MM.1S (cell line): ENCODE measurements around the gene PPA2.

Source experiments
- DNase-seq: peaks from one replicate; pipeline ENCODE4 v3.0.0-alpha.2; 2015
- H2AFZ ChIP-seq: fragments of 300-600 bp; sonication (generic); 2 replicates; pipeline ENCODE4 v1.6.0; 2016; ENCODE audit warnings: antibody characterized with exemption, low read length
- H3F3A ChIP-seq: fragments of 300-600 bp; sonication (generic); 2 replicates; pipeline ENCODE4 v1.6.1; 2016; ENCODE audit warnings: mild to moderate bottlenecking, antibody characterized with exemption, low read length, moderate library complexity, mixed read lengths; ENCODE audit not compliant: insufficient read depth
- H3K27ac ChIP-seq: fragments of 300-600 bp; sonication (generic); 2 replicates; pipeline ENCODE4 v1.5.1; 2016; ENCODE audit warnings: mild to moderate bottlenecking, low read length
- H3K27me3 ChIP-seq: fragments of 300-600 bp; sonication (generic); replicated peaks from 2 replicates; pipeline ENCODE4 v1.6.0; 2016; ENCODE audit warnings: low read length; ENCODE audit not compliant: insufficient read depth
- H3K36me3 ChIP-seq: fragments of 300-600 bp; sonication (generic); replicated peaks from 2 replicates; pipeline ENCODE4 v1.6.1; 2016; ENCODE audit warnings: mild to moderate bottlenecking, low read length, mixed read lengths; ENCODE audit not compliant: insufficient read depth
- H3K4me1 ChIP-seq: fragments of 300-600 bp; sonication (generic); 2 replicates; pipeline ENCODE4 v1.6.1; 2016; ENCODE audit warnings: low read length, mixed read lengths
- H3K4me2 ChIP-seq: fragments of 300-600 bp; sonication (generic); 2 replicates; pipeline ENCODE4 v1.6.0; 2016; ENCODE audit warnings: low read depth, low read length
- H3K4me3 ChIP-seq: fragments of 300-600 bp; sonication (generic); 2 replicates; pipeline ENCODE4 v1.5.1; 2016; ENCODE audit warnings: low read length, mixed read lengths
- H3K79me2 ChIP-seq: fragments of 300-600 bp; sonication (generic); 2 replicates; pipeline ENCODE4 v1.6.1; 2016; ENCODE audit warnings: mixed run types, low read length, mixed read lengths
- H3K9ac ChIP-seq: fragments of 300-600 bp; sonication (generic); 2 replicates; pipeline ENCODE4 v1.6.1; 2016; ENCODE audit warnings: low read length, mixed read lengths
- H3K9me2 ChIP-seq: fragments of 300-600 bp; sonication (generic); replicated peaks from 2 replicates; pipeline ENCODE4 v1.6.1; 2016; ENCODE audit warnings: mild to moderate bottlenecking, low read length, mixed read lengths; ENCODE audit not compliant: insufficient read depth
- H3K9me3 ChIP-seq: fragments of 300-600 bp; sonication (generic); replicated peaks from 2 replicates; pipeline ENCODE4 v1.6.1; 2016; ENCODE audit warnings: mild to moderate bottlenecking, low read length, mixed read lengths; ENCODE audit not compliant: insufficient read depth
- H4K20me1 ChIP-seq: fragments of 300-600 bp; sonication (generic); 2 replicates; pipeline ENCODE4 v1.6.1; 2016; ENCODE audit warnings: mild to moderate bottlenecking, low read length, moderate library complexity, mixed read lengths; ENCODE audit not compliant: insufficient read depth
- EZH2 ChIP-seq: fragments of 300-600 bp; sonication (generic); optimal IDR thresholded peaks from 2 replicates; pipeline ENCODE3; 2017; ENCODE audit warnings: low read depth, mild to moderate bottlenecking, antibody characterized with exemption, low read length, mixed read lengths
- EZH2phosphoT487 ChIP-seq: fragments of 300-600 bp; sonication (generic); IDR thresholded peaks from 2 replicates; pipeline ENCODE4 v1.6.1; 2018; ENCODE audit warnings: antibody characterized with exemption, low read length
- TF ChIP-seq, protein P1 (sequence below): fragments of 300-600 bp; sonication (generic); IDR thresholded peaks from 2 replicates; pipeline ENCODE4 v1.5.1; 2016; ENCODE audit warnings: antibody characterized with exemption, low read length, mixed read lengths

PPA2 gene

GRCh38 chr4:105471566-105472176, 2.2 kb downstream of the PPA2 start:
- Histone ChIP-seq H3K9me2 (no peaks in the 10 kb centered on the region), H3K27ac (peak overlapping the region; percentile 97; the same call in 1 of the 2 replicates), H3K27me3 (no peaks in the 10 kb centered on the region), H3K4me3 (peak overlapping the region; percentile 88), H4K20me1 (no peaks in the 10 kb centered on the region), H3K4me1 (peaks cover 8% of the 10 kb centered on the region), H3K4me2 (peak overlapping the region; percentile 93), H3F3A (peaks cover 15% of the 10 kb centered on the region), H2AFZ (no peak overlapping the region), H3K79me2 (peaks cover 66% of the 10 kb centered on the region), H3K9me3 (no peaks in the 10 kb centered on the region), H3K9ac (peak overlapping the region; percentile 97; the same call in 1 of the 2 replicates), H3K36me3 (no peaks in the 10 kb centered on the region; the same call in 1 of the 2 replicates)
- TF ChIP-seq, protein P1, sequence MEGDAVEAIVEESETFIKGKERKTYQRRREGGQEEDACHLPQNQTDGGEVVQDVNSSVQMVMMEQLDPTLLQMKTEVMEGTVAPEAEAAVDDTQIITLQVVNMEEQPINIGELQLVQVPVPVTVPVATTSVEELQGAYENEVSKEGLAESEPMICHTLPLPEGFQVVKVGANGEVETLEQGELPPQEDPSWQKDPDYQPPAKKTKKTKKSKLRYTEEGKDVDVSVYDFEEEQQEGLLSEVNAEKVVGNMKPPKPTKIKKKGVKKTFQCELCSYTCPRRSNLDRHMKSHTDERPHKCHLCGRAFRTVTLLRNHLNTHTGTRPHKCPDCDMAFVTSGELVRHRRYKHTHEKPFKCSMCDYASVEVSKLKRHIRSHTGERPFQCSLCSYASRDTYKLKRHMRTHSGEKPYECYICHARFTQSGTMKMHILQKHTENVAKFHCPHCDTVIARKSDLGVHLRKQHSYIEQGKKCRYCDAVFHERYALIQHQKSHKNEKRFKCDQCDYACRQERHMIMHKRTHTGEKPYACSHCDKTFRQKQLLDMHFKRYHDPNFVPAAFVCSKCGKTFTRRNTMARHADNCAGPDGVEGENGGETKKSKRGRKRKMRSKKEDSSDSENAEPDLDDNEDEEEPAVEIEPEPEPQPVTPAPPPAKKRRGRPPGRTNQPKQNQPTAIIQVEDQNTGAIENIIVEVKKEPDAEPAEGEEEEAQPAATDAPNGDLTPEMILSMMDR: peak; percentile 78
- no peak for TF ChIP-seq EZH2
- peak; percentile 81 for DNase-seq

DNA sequence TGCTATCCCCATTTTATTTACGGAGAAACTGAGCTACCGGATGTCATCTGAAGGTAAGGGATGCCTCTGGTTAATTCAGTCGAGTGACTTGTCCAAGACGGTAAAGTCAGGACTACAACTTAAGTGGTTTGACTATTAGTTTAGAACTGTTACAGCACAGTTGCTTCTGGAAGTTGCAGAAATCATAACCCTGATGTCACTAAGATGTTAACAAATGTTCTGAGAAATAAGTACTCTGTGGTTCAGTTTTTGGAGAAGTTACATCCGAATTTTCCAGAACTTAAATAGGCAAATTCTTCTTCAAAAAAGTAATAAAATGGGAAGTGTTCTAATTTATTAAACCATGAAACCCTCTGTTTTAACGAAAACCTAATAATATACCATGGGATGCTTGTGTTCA, 3.1 kb downstream of the PPA2 start:
- no peak overlapping the region for H2AFZ ChIP-seq
- no peaks in the 10 kb centered on the region; the same call in 1 of the 2 replicates for H3K36me3 ChIP-seq
- no peaks in the 10 kb centered on the region for H3K27me3 ChIP-seq
- peaks cover 15% of the 10 kb centered on the region for H3F3A ChIP-seq
- H3K4me2 ChIP-seq: peak overlapping the region; percentile 93
- no peaks in the 10 kb centered on the region for H3K9me3 ChIP-seq
- H3K4me3 ChIP-seq: no peak overlapping the region
- H3K27ac ChIP-seq: no peak overlapping the region
- no peak overlapping the region for H3K9ac ChIP-seq
- TF ChIP-seq, protein P1: no peak
- peaks cover 8% of the 10 kb centered on the region for H3K4me1 ChIP-seq
- no peak for DNase-seq
- H3K79me2 ChIP-seq: peaks cover 75% of the 10 kb centered on the region
- H3K9me2 ChIP-seq: no peaks in the 10 kb centered on the region
- H4K20me1 ChIP-seq: no peaks in the 10 kb centered on the region

GRCh38 chr4:105469736-105470135, 4.1 kb downstream of the PPA2 start:
- Histone ChIP-seq H3K27me3 (no peaks in the 10 kb centered on the region), H3F3A (peaks cover 15% of the 10 kb centered on the region), H2AFZ (no peak overlapping the region), H3K79me2 (peaks cover 80% of the 10 kb centered on the region), H3K9me2 (no peaks in the 10 kb centered on the region), H3K36me3 (no peaks in the 10 kb centered on the region; the same call in 1 of the 2 replicates), H4K20me1 (no peaks in the 10 kb centered on the region), H3K27ac (no peak overlapping the region), H3K9ac (no peak overlapping the region), H3K9me3 (no peaks in the 10 kb centered on the region), H3K4me2 (no peak overlapping the region), H3K4me1 (peaks cover 8% of the 10 kb centered on the region), H3K4me3 (no peak overlapping the region)
- no peak for DNase-seq
- TF ChIP-seq, protein P1: no peak
- TF ChIP-seq EZH2: no peak
- no peak for TF ChIP-seq EZH2phosphoT487
